Cardiac muscle cell (in vitro differentiated cells and primary cell): ENCODE results near the gene ERC2. TPM values are rescaled to one million over a fixed set of nuclear protein-coding genes. Genes with fewer than 3 reads are reported as not detected.

Experiments
- DNase-seq, 2 donors: peaks; one replicate each; pipeline versions ENCODE4 v3.0.0 to v3.0.0-alpha.2; 2010 to 2017; ENCODE audit warnings: low read depth in 1 of 2, low spot score in 1 of 2
- H3K27ac ChIP-seq: fragments of 200-600 bp; sonication (generic); 2 replicates; pipeline ENCODE4 v1.5.1; 2016
- H3K27me3 ChIP-seq: fragments of 200-600 bp; sonication (generic); 2 replicates; pipeline ENCODE4 v1.6.0; 2016; ENCODE audit warnings: control low read depth
- H3K36me3 ChIP-seq: fragments of 200-600 bp; sonication (generic); 2 replicates; pipeline ENCODE4 v1.5.1; 2016; ENCODE audit warnings: control low read depth
- H3K4me1 ChIP-seq: fragments of 200-600 bp; sonication (generic); 2 replicates; pipeline ENCODE4 v1.8.1; 2017; ENCODE audit warnings: low read depth, mild to moderate bottlenecking, mixed run types
- H3K4me3 ChIP-seq: fragments of 200-600 bp; sonication (generic); 2 replicates; pipeline ENCODE4 v1.5.1; 2016; ENCODE audit warnings: mild to moderate bottlenecking
- H3K9me3 ChIP-seq: fragments of 200-600 bp; sonication (generic); 2 replicates; pipeline ENCODE4 v1.5.1; 2017; ENCODE audit warnings: low read depth, mild to moderate bottlenecking, control low read depth
- polyA plus RNA-seq: library from polyadenylated mRNA; unstranded; fragments of >200 nt; fragmentation: Nextera tagmentation; extraction: Ambion mirVana; gene quantifications from 2 replicates; pipeline ENCODE4 v1.2.1, GENCODE V29; 2016
- total RNA-seq: library from RNA; depleted of rRNA; stranded (reverse); fragments of >200 nt; gene quantifications from 2 replicates; pipeline ENCODE4 v1.2.3, GENCODE V29; 2016
- TF ChIP-seq, protein P1 (sequence below): IDR thresholded peaks from 2 replicates; pipeline ENCODE4 v1.5.1; 2012; ENCODE audit warnings: low read depth, mild to moderate bottlenecking, low read length

The ERC2 gene
- total and polyA plus RNA-seq, 2 experiments from 2014 or later, result 18.1 to 29.0 TPM

DNA sequence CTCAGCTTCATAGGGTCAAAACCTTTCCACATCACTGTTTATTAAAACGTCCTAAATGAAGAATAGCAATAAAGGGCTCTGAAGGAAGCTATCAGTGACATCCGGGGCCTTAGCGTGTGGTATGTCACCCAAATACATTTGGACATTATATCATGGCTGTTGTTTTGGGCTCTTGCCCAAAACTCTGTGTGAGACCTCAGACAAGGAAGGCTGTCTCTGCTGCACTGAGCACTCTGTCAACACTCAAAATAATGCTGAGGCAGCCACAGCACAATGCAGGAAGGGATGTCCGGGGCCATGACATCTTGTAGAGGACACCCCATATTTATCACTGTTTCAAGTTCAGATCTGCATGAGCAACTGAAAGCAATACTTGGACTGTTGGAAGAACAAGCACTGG, 687.4 kb downstream of the ERC2 start:
- no peak overlapping the region for H3K4me3 ChIP-seq
- no peaks in the 10 kb centered on the region for H3K27me3 ChIP-seq
- peaks cover 5% of the 10 kb centered on the region for H3K4me1 ChIP-seq
- no peaks in the 10 kb centered on the region for H3K36me3 ChIP-seq
- TF ChIP-seq, protein P1, sequence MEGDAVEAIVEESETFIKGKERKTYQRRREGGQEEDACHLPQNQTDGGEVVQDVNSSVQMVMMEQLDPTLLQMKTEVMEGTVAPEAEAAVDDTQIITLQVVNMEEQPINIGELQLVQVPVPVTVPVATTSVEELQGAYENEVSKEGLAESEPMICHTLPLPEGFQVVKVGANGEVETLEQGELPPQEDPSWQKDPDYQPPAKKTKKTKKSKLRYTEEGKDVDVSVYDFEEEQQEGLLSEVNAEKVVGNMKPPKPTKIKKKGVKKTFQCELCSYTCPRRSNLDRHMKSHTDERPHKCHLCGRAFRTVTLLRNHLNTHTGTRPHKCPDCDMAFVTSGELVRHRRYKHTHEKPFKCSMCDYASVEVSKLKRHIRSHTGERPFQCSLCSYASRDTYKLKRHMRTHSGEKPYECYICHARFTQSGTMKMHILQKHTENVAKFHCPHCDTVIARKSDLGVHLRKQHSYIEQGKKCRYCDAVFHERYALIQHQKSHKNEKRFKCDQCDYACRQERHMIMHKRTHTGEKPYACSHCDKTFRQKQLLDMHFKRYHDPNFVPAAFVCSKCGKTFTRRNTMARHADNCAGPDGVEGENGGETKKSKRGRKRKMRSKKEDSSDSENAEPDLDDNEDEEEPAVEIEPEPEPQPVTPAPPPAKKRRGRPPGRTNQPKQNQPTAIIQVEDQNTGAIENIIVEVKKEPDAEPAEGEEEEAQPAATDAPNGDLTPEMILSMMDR, result no peak
- peak overlapping the region; percentile 15 for H3K27ac ChIP-seq
- no peaks in the 10 kb centered on the region for H3K9me3 ChIP-seq
- DNase-seq, result peak in 1 of 2 donors; percentile 15

- Histone ChIP-seq H3K27ac (no peak overlapping the region), H3K4me3 (no peak overlapping the region), H3K9me3 (no peaks in the 10 kb centered on the region), H3K27me3 (no peaks in the 10 kb centered on the region), H3K4me1 (peaks cover 5% of the 10 kb centered on the region), H3K36me3 (no peaks in the 10 kb centered on the region)
- DNase-seq, result no peak
- TF ChIP-seq, protein P1, result no peak
Observed at GRCh38 chr3:55779543-55779942, 688.7 kb downstream of the ERC2 start.

GRCh38 chr3:55775366-55776154, 692.7 kb downstream of the ERC2 start:
- Histone ChIP-seq H3K36me3 (no peaks in the 10 kb centered on the region), H3K4me3 (no peak overlapping the region), H3K4me1 (no peaks in the 10 kb centered on the region), H3K27ac (no peak overlapping the region), H3K27me3 (no peaks in the 10 kb centered on the region), H3K9me3 (no peaks in the 10 kb centered on the region)
- TF ChIP-seq, protein P1, result no peak
- DNase-seq, result no peak

DNA sequence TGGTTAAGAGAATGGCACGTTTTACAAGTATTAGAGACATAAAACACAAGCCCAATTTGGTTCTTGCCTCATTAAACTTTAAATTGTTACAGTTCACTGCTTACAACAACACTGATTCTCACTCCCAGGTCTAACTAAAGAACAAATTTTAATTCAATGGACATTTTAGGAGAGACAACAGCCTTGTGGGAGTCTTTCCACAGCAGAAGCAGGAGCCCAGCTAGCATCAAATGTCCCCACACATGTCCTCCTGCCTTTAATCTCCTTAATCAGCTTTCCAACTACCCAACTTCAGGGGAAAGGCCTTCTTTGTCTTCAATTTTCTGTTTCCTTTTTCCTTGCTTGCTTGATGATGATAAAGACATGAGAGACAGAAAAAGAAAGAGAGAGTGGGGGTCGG, 693.4 kb downstream of the ERC2 start:
- H3K4me1 ChIP-seq, result no peaks in the 10 kb centered on the region
- no peak overlapping the region for H3K27ac ChIP-seq
- no peaks in the 10 kb centered on the region for H3K9me3 ChIP-seq
- DNase-seq, result no peak
- H3K4me3 ChIP-seq, result no peak overlapping the region
- H3K27me3 ChIP-seq, result no peaks in the 10 kb centered on the region
- no peaks in the 10 kb centered on the region for H3K36me3 ChIP-seq
- TF ChIP-seq, protein P1, result no peak

DNA sequence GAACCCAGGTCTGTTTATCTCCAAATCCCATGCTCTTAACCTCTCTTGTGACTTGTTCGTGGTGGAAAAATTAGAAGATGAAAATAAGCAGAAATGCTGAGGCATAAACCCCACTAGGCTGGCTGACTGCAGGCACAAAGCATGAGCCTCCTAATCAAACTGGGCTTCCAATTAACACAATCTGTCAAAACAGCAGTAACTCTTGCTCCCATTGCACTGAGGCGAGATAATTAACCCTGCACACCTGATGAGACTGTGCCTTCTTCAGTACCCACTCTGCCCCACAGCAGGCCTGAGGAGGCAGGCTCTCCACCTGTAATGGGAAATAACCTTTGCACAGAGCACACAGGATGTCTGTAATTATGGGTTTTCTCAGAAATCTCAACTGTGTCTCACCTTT, 696.8 kb downstream of the ERC2 start:
- Histone ChIP-seq H3K36me3 (no peaks in the 10 kb centered on the region), H3K9me3 (no peaks in the 10 kb centered on the region), H3K27me3 (no peaks in the 10 kb centered on the region), H3K4me3 (no peak overlapping the region), H3K27ac (no peak overlapping the region), H3K4me1 (no peaks in the 10 kb centered on the region)
- TF ChIP-seq, protein P1, result no peak
- DNase-seq, result no peak
